Neural cell (in vitro differentiated cells): Measurements from ENCODE around the gene HAGHL. TPM values are rescaled to one million over a fixed set of nuclear protein-coding genes. Genes with fewer than 3 reads are reported as not detected.

ENCODE experiments used
- H2AFZ ChIP-seq: fragments of 200-600, 300-800 bp; sonication (generic), shearing (Covaris generic); 2 replicates; pipeline ENCODE4 v1.6.0; 2014; ENCODE audit warnings: low read depth, mild to moderate bottlenecking, antibody characterized with exemption, low read length, moderate library complexity
- H3F3A ChIP-seq: fragments of 200-600 bp; shearing (Covaris generic); 2 replicates; pipeline ENCODE4 v1.6.1; 2016; ENCODE audit warnings: mild to moderate bottlenecking, moderate library complexity, mixed read lengths, antibody characterized with exemption, low read length; ENCODE audit not compliant: insufficient read depth, poor library complexity, severe bottlenecking
- H3K27ac ChIP-seq: fragments of 200-600, 300-800 bp; sonication (generic), shearing (Covaris generic); 2 replicates; pipeline ENCODE4 v1.5.1; 2014; ENCODE audit warnings: mild to moderate bottlenecking, low read length, moderate library complexity
- H3K27me3 ChIP-seq: fragments of 300-800, 200-600 bp; sonication (generic), shearing (Covaris generic); 2 replicates; pipeline ENCODE4 v1.6.0; 2014; ENCODE audit warnings: mild to moderate bottlenecking, low read depth, low read length, moderate library complexity; ENCODE audit not compliant: insufficient read depth
- H3K36me3 ChIP-seq: fragments of 300-800, 200-600 bp; sonication (generic), shearing (Covaris generic); 2 replicates; pipeline ENCODE4 v1.5.1; 2014; ENCODE audit warnings: mild to moderate bottlenecking, antibody characterized with exemption, low read length, moderate library complexity; ENCODE audit not compliant: insufficient read depth
- H3K4me2 ChIP-seq: fragments of 300-800, 200-600 bp; sonication (generic), shearing (Covaris generic); 2 replicates; pipeline ENCODE4 v1.6.0; 2014; ENCODE audit warnings: mild to moderate bottlenecking, low read length
- H3K4me3 ChIP-seq: fragments of 300-800, 200-600 bp; sonication (generic), shearing (Covaris generic); 2 replicates; pipeline ENCODE4 v1.5.1; 2014; ENCODE audit warnings: mild to moderate bottlenecking, low read length, moderate library complexity
- H3K79me2 ChIP-seq: fragments of 200-600 bp; shearing (Covaris generic); replicated peaks from 2 replicates; pipeline ENCODE4 v1.6.0; 2014; ENCODE audit warnings: mild to moderate bottlenecking, low read length, moderate library complexity; ENCODE audit not compliant: insufficient read depth
- H3K9ac ChIP-seq: fragments of 300-800, 200-600 bp; sonication (generic), shearing (Covaris generic); 2 replicates; pipeline ENCODE4 v1.6.1; 2016; ENCODE audit warnings: mild to moderate bottlenecking, low read length, mixed read lengths
- H3K9me2 ChIP-seq: fragments of 200-600 bp; shearing (Covaris generic); 2 replicates; pipeline ENCODE4 v1.6.1; 2016; ENCODE audit warnings: mild to moderate bottlenecking, low read length, mixed read lengths; ENCODE audit not compliant: insufficient read depth
- H3K9me3 ChIP-seq: fragments of 200-600, 300-800 bp; sonication (generic), shearing (Covaris generic); 2 replicates; pipeline ENCODE4 v1.6.1; 2016; ENCODE audit warnings: mild to moderate bottlenecking, mixed run types, low read length, moderate library complexity, mixed read lengths
- H4K20me1 ChIP-seq: fragments of 200-600 bp; shearing (Covaris generic); 2 replicates; pipeline ENCODE4 v1.6.1; 2016; ENCODE audit warnings: mild to moderate bottlenecking, mixed run types; ENCODE audit not compliant: insufficient read depth
- EP300 ChIP-seq: fragments of 450-650 bp; conservative IDR thresholded peaks from 2 replicates; pipeline ENCODE4 v1.6.1; 2014; ENCODE audit warnings: antibody characterized with exemption, mild to moderate bottlenecking, moderate library complexity; ENCODE audit not compliant: poor library complexity, severe bottlenecking
- MXI1 ChIP-seq: fragments of 450-650 bp; conservative IDR thresholded peaks from 2 replicates; pipeline ENCODE4 v1.6.1; 2014; ENCODE audit warnings: antibody characterized with exemption, mild to moderate bottlenecking; ENCODE audit not compliant: poor library complexity, severe bottlenecking
- POLR2AphosphoS5 ChIP-seq: IDR thresholded peaks from 2 replicates; pipeline ENCODE4 v1.6.1; 2012
- RAD21 ChIP-seq: fragments of 450-650 bp; conservative IDR thresholded peaks from 2 replicates; pipeline ENCODE4 v1.6.1; 2014; ENCODE audit warnings: antibody characterized with exemption, mild to moderate bottlenecking, moderate library complexity
- SMC3 ChIP-seq: fragments of 450-650 bp; conservative IDR thresholded peaks from 2 replicates; pipeline ENCODE4 v1.6.1; 2014; ENCODE audit warnings: antibody characterized with exemption, mild to moderate bottlenecking, moderate library complexity; ENCODE audit not compliant: poor library complexity
- polyA plus RNA-seq: library from polyadenylated mRNA; depleted of rRNA; stranded (reverse); fragments of >200 nt; gene quantifications from 2 replicates; pipeline ENCODE4 v1.2.3, GENCODE V29; 2014
- TF ChIP-seq, protein P1 (sequence below): fragments of 450-650 bp; IDR thresholded peaks from 2 replicates; pipeline ENCODE4 v1.5.1; 2014; ENCODE audit warnings: antibody characterized with exemption, mild to moderate bottlenecking, moderate library complexity; ENCODE audit not compliant: poor library complexity, severe bottlenecking
- TF ChIP-seq, protein P2 (sequence below): IDR thresholded peaks from 2 replicates; pipeline ENCODE4 v1.6.1; 2012; ENCODE audit warnings: borderline replicate concordance

The HAGHL gene
- polyA plus RNA-seq, 1 donor from 2014 or later, result 28.3 TPM

DNA sequence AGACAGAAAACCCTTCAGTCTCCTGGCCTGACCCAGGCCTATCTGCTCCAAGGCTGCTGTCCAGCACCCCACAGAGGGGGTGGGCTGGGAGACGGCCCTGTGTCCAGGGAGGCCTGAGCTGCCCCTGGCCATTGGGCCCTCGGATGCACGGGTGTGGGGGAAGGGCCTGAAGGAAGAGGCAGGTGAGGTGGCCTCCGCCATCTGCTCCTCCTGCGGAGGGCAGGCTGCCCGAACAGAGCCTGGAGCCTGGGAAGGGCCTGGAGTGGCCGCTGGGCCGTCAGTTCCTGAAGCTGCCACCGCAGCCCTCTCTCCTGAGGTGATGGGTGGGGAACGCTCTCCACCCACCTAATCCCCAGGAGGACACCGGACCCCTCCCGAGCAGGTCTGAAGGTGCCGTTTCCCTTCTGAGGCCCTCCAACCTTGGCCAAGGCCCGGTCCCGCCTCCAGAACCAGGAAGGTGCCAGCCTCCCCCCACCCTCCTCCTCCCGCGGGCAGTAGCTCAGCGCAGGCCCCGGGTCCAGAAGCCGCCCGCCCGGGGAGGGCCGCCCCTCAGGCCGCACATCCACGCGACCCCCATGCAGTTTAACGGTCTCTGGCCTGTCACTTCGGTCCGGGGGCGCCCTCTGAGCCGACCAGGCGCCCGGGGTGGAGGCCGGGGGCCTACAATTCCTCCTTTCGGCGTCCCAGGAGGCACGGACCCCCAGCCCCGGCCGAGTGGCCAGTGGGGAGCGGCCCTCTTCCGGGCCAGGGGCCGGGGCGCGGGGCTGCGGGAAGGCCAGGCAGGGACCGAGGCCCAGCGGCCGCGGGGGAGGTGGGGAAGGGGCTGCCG is 22.1 kb upstream of the HAGHL start:
- no peak overlapping the region for H2AFZ ChIP-seq
- H3K27ac ChIP-seq, result peak overlapping the region; percentile 34
- no peaks in the 10 kb centered on the region for H3K36me3 ChIP-seq
- H3K4me2 ChIP-seq, result peak overlapping the region; percentile 87
- H3K79me2 ChIP-seq, result peaks cover 43% of the 10 kb centered on the region
- H3K9me2 ChIP-seq, result no peaks in the 10 kb centered on the region
- peak overlapping the region; percentile 96 for H3K4me3 ChIP-seq
- H3K9me3 ChIP-seq, result no peaks in the 10 kb centered on the region
- H4K20me1 ChIP-seq, result peaks cover 45% of the 10 kb centered on the region
- no peaks in the 10 kb centered on the region for H3F3A ChIP-seq
- H3K27me3 ChIP-seq, result peaks cover 26% of the 10 kb centered on the region
- peak overlapping the region; percentile 89 for H3K9ac ChIP-seq
- TF ChIP-seq, protein P1, sequence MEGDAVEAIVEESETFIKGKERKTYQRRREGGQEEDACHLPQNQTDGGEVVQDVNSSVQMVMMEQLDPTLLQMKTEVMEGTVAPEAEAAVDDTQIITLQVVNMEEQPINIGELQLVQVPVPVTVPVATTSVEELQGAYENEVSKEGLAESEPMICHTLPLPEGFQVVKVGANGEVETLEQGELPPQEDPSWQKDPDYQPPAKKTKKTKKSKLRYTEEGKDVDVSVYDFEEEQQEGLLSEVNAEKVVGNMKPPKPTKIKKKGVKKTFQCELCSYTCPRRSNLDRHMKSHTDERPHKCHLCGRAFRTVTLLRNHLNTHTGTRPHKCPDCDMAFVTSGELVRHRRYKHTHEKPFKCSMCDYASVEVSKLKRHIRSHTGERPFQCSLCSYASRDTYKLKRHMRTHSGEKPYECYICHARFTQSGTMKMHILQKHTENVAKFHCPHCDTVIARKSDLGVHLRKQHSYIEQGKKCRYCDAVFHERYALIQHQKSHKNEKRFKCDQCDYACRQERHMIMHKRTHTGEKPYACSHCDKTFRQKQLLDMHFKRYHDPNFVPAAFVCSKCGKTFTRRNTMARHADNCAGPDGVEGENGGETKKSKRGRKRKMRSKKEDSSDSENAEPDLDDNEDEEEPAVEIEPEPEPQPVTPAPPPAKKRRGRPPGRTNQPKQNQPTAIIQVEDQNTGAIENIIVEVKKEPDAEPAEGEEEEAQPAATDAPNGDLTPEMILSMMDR, result peak; percentile 13
- TF ChIP-seq SMC3, result no peak

DNA sequence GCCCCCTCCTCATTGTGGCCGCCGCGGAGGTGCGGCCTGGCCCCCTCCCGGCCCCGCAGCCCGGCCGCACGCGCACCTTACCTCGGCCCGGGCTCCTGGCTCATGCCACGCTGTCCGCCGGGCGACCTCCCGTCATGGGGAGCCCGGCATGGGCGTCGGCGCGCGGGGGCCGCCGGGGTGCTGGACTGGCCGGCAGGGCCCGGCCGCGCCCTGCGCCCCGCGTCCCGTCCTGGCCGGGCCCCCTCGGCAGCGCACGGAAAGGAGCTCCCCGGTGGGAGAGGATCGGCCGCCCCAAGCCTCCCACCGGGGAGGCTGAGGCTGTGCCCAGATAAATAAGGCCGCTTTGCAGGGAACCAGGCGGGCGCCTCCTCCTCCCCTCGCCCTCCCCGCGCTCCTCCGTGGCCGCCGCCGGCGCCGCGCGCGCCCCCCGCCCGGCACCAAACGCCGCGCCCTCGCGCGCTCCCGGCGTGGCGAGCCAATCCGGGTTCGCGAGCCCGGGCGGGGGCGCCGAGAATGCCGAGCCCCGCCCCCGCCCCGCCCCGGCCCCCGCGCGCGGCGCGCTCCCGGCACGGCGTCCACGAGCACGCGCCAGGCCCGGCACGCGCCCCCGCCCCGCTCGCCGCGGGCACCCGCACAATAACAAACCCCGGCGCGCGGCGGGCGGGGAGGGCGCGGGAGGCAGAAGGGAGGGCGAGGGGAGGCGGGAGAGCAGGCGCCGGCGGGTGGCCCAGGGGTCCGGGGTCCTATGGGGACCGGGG is 21.3 kb upstream of the HAGHL start, which contains the start of gene FBXL16:
Gene FBXL16 (minus strand): TSS at position 371 of the 758 bp plus-strand sequence. CDS start 8,396 bp downstream, outside the sequence.
- peak within 1 kb of the TSS; percentile 96 for H3K4me3 ChIP-seq
- H3K27ac ChIP-seq, result peak within 1 kb of the TSS; percentile 86
- H3K36me3 ChIP-seq, result no peaks in the 10 kb centered on the region
- TF ChIP-seq SMC3, result no peak
- peak; percentile 47 for TF ChIP-seq MXI1
- TF ChIP-seq RAD21, result no peak
- TF ChIP-seq EP300, result peak; percentile 18
- TF ChIP-seq POLR2AphosphoS5, result peak; percentile 54
- peaks cover 18% of the 10 kb centered on the region for H3K27me3 ChIP-seq
- no peaks in the 10 kb centered on the region for H3K9me3 ChIP-seq
- H4K20me1 ChIP-seq, result peaks cover 37% of the 10 kb centered on the region
- peaks cover 38% of the 10 kb centered on the region for H3K79me2 ChIP-seq
- H3K4me2 ChIP-seq, result peak within 1 kb of the TSS; percentile 87
- H3K9me2 ChIP-seq, result no peaks in the 10 kb centered on the region
- peak within 1 kb of the TSS; percentile 89 for H3K9ac ChIP-seq
- H3F3A ChIP-seq, result peaks cover under 1% of the 10 kb centered on the region
- H2AFZ ChIP-seq, result peak within 1 kb of the TSS; percentile 2

DNA sequence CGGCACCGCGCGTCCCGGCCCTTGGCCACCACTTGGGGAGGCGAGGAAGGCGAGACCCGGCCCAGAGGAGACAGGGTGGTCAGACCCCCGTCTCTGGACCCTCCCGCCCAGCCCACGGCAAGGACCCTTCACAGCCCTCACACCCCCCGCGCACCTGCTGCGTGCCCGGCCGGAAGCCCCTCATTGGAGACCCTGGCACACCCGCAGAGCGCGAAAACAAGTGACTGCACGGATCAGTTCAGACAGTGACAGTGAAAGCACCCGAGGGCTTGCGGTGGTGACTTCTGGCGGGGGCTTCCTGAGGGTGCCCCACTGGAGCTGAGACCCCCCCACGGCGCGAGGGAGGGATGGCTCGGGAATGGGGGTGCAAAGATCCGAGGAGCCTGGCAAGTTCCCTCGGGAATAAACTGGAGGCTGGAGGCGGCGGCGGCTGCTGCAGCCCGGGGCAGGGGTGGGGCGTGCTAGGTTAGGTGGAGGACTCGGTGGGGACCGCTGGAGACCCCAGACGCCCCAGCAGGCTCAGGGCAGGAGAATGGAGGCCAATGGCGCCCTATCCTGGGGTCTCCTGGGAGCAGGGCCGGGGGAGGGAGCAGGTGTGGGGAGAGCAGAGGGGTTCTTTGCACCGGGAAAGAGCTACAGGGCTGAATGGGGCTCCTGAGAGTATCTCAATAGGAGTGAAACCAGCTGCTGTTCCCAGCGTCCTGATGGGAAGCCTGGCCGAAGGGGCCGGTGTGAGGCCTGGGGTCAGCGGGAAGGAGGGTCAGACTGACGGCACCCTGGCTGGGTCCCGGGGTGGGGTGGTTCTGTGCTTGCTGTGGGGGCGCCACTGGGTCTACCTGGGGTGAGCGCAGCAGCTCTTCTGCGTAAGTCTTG is 20.5 kb upstream of the HAGHL start:
- H3K36me3 ChIP-seq, result no peaks in the 10 kb centered on the region
- H3K9me2 ChIP-seq, result no peaks in the 10 kb centered on the region
- peak overlapping the region; percentile 86 for H3K27ac ChIP-seq
- peaks cover 28% of the 10 kb centered on the region for H4K20me1 ChIP-seq
- peak overlapping the region; percentile 80 for H3K4me2 ChIP-seq
- H3K79me2 ChIP-seq, result peaks cover 39% of the 10 kb centered on the region
- peak overlapping the region; percentile 79 for H3K9ac ChIP-seq
- peak overlapping the region; percentile 2 for H2AFZ ChIP-seq
- peaks cover 5% of the 10 kb centered on the region for H3F3A ChIP-seq
- peak overlapping the region; percentile 73 for H3K4me3 ChIP-seq
- peaks cover 10% of the 10 kb centered on the region for H3K27me3 ChIP-seq
- TF ChIP-seq, protein P2, sequence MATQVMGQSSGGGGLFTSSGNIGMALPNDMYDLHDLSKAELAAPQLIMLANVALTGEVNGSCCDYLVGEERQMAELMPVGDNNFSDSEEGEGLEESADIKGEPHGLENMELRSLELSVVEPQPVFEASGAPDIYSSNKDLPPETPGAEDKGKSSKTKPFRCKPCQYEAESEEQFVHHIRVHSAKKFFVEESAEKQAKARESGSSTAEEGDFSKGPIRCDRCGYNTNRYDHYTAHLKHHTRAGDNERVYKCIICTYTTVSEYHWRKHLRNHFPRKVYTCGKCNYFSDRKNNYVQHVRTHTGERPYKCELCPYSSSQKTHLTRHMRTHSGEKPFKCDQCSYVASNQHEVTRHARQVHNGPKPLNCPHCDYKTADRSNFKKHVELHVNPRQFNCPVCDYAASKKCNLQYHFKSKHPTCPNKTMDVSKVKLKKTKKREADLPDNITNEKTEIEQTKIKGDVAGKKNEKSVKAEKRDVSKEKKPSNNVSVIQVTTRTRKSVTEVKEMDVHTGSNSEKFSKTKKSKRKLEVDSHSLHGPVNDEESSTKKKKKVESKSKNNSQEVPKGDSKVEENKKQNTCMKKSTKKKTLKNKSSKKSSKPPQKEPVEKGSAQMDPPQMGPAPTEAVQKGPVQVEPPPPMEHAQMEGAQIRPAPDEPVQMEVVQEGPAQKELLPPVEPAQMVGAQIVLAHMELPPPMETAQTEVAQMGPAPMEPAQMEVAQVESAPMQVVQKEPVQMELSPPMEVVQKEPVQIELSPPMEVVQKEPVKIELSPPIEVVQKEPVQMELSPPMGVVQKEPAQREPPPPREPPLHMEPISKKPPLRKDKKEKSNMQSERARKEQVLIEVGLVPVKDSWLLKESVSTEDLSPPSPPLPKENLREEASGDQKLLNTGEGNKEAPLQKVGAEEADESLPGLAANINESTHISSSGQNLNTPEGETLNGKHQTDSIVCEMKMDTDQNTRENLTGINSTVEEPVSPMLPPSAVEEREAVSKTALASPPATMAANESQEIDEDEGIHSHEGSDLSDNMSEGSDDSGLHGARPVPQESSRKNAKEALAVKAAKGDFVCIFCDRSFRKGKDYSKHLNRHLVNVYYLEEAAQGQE, result no peak
- TF ChIP-seq POLR2AphosphoS5, result peak; percentile 27
- TF ChIP-seq SMC3, result no peak
- H3K9me3 ChIP-seq, result no peaks in the 10 kb centered on the region
